GM18511 (cell line): ENCODE data around the gene ARG1.
"Not testable (repeated sequence)": the region's sequence is repeated elsewhere in the genome, so short reads cannot be mapped to it uniquely, and the experiment has no call there.

Experiments used
- ATAC-seq: cut with Tn5 transposase; IDR thresholded peaks from one replicate; pipeline ENCODE4 v1.9.1; 2021; ENCODE audit warnings: mild to moderate bottlenecking, moderate library complexity; ENCODE audit not compliant: unreplicated experiment

The ARG1 gene

DNA sequence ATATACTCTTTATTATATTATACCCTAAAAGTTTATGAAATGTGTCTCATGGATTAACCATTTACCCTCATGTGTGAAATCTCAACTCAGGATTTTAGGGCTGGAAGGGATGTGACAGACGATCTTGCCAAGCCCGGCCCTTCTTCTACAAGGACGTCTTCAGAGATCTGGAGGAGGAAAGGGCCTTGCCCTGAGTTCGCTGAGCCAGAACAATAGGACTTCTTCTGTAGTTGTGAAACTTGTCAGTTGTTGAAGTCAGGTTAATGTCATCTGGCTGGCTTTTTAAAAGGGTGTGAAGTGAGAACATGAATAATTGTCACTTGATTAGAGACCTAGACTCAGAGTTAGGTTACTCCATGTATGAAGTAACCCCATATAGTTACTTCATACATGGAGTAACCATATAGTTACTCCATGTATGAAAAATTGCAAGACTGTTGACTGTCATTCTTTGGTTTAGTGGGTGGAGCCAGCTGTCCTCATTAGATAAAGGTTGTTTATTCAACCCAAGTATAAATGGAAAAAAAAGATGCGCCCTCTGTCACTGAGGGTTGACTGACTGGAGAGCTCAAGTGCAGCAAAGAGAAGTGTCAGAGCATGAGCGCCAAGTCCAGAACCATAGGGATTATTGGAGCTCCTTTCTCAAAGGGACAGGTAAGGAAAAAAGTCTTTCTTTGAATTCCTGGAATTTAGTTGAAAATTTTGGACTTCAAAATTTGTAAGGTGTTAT is at the start of gene ARG1:
Gene ARG1, plus strand, starts transcription at position 541 of the 730 bp plus-strand sequence. Its CDS starts 57 bp downstream, at position 598.
- no peak for ATAC-seq

DNA sequence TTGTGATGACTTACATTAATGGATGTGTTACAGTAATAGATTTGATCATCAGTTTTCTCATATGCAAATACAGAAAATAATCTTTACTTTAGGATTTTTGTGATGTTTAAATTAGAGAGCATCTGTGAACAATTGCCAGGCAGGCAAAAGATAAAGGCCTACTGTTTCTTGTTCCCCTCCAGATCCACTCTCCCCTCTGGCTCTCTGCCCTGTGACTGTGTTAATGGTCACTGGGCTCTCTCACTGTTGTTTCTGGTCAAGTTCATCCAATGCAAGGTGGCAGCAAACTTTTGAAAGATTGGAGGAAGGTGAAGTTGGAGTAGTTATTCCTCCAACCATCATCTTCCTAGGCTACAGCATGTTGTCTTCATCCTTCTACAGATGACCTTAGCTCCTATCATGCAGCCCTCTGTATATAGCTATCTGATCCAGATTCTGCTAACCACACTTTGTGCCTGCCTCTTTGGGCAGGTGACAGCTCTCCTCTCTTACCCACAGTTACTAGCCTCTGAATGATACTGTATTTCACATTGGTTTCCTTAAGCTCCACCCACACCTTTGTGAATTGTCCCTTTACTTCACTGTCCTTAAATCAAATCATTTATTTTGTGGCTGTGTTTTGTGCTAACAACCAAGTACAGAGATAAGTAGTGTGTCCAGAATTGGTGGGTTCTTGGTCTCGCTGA is 48.9 kb upstream of the ARG1 start:
- ATAC-seq = no peak

DNA sequence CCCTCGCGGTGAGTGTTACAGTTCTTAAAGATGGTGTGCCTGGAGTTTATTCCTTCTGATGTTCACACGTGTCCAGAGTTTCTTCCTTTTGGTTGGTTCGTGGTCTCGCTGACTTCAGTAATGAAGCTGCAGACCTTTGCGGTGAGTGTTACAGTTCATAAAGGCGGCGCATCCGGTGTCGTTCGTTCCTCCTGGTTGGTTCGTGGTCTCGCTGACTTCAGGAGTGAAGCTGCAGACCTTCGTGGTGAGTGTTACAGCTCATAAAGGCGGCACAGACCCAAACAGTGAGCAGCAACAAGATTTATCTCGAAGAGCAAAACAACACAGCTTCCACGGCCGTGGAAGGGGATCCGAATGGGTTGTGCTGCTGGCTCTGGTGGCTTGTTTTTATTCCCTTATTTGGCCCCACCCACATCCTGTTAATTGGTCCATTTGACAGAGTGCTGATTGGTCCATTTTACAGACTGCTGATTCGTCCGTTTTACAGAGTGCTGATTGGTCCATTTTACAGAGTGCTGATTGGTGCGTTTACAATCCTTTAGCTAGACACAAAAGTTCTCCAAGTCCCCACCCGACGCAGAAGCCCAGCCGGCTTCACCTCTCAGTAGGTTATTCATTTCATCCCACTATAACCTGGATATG is 48.2 kb upstream of the ARG1 start:
- ATAC-seq = no peak

DNA sequence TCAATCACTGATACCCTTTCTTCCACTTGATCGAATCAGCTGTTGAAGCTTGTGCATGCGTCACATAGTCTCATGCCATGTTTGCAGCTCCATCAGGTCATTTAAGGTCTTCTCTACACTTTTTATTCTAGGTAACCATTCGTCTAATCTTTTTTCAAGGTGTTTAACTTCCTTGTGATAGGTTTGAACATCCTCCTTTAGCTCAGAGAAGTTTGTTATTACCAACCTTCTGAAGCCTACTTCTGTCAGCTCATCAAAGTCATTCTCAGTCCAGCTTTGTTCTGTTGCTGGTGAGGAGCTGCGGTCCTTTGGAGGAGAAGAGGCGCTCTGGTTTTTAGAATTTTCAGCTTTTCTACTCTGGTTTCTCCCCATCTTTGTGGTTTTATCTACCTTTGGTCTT is 42.1 kb upstream of the ARG1 start:
- ATAC-seq = not testable (repeated sequence)

DNA sequence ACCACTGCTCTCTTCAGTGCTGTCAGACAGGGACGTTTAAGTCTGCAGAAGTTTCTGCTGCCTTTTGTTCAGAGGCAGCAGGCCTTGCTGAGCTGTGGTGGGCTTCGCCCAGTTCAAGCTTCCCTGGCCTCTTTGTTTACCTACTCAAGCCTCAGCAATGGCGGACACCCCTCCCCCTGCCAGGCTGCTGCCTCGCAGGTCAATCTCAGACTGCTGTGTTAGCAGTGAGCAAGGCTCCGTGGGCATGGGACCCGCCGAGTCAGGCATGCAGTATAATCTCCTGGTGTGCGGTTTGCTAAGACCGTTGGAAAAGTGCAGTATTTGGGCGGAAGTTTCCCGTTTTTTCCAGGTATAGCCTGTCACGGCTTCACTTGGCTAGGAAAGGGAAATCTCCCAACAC is 41.3 kb upstream of the ARG1 start:
- not testable (repeated sequence) for ATAC-seq

DNA sequence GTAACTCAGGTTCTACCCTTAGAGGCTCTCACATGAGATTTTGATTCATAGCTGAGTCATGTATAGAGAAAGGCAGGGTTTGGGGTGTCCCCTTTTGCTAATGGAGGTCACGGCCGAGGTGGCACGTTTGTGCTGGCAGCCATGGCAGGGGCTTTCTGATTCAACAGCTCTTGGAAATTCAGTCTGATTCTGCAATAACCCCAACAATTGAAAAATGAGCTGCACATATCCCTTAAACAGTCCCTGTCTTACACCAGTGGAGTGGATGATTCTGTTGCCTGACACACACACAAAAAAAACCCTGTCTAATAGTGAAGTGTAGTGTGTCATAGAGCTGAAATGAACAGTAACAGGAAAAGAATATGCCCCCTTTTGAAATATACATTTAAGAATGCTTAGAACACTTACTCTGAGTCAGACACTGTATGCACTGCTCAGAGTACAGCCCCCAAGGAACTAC is 40.4 kb upstream of the ARG1 start:
- peak; percentile 95 for ATAC-seq

DNA sequence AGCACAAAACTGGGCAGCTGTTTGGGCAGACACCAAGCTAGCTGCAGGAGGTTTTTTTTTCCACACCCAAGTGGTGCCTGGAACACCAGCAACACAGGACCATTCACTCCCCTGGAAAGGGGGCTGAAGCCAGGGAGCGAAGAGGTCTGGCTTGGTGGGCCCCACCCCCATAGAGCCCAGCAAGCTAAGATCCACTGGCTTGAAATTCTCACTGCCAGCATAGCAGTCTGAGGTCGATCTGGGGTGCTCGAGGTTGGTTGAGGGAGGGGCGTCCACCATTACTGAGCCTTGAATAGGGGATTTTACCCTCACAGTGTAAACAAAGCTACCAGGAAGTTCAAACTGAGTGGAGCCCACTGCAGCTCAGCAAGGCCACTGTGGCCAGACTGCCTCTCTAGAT is 34.4 kb upstream of the ARG1 start:
- not testable (repeated sequence) for ATAC-seq

DNA sequence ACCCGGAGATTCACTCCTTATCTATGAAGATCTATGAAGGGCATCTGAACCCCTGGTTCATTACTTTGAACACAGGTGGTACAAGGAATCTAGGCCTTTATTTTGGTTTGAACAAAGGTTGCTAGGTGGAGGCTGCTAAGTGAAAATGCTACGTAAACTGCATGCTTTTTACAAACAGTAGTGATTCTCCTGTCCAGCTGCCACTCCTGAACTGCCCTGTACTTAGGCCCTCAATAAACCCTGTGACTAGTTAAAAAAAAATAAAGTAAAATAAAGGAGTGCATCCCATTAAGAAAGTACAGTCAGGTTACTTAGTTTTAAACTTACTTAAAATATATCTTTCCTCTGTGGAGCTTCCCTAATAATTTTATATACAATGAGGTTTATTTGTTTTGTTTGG is 27.7 kb upstream of the ARG1 start:
- no peak for ATAC-seq

DNA sequence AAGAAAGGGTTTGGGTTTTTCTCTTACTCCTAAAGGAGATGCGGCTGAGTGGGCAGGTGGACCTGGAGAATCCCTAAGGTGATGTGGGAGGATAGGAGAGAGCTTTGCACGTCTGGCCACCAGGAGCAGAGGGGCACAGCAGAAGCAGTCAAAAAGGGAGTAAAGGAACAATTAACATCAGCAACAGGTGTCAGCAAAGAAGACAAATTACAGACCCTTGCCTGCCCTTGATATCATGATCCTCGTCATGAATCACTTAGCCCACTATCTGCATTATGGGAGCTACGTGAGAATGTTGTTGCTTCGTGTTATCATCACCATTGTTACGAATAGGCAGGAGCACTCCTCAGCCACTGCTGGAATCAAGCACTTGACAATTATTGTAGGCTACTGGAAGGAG is 25.5 kb upstream of the ARG1 start:
- no peak for ATAC-seq

DNA sequence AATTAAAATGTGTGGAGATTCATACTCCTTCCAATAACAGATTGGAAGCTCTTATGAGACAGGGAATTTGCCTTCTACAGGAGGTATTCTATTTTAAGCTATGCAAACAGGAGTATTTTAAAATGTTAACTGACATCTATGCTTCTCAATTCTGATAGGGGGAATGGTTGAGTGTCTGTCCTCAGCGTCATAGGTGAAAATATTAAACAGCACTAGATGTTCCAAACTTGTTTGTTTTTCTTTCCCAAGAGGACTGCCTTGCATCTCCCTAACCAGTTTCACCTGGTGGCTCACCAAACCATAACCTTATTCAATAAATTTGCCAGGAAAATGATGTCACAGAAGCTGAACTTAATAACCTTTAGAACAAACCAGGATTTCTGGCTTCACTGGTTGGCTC is 24.6 kb upstream of the ARG1 start:
- ATAC-seq = no peak

DNA sequence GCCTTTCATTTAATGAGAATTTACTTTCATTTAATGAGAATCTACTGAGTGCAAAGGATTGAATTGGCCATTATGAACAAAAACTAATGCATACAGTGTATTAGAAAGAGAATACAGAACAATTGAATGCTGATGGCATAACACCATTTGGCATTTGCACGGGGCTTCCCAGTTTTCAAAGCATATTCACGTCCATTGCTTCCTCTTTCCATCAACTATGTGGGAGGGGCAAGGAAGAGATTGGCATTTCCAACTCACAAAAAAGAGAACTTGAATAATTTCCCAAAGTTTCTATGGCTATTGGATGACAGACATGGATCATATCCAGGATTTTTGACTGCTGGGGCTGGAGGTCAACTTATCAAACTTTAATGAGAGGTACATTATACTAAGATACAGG is 23.2 kb upstream of the ARG1 start:
- no peak for ATAC-seq

DNA sequence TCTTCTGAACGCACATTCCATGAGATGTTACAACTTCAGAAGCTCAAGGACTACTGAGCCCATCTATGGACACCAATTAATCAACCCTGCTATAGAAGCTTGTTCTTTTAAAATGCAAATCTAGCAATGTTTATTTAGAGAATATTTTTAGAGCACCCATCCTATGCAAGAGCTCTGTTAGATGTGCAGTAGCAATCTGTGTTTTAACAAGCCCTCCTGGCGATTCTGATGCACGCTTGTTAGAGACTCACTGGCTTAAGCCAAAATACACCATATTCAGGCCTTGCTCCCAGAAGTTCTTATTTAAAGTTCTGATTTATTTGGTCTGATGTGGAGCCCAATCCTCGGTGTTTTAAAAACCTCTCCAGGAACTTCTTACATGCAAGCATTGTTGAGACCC is 21.1 kb upstream of the ARG1 start:
- no peak for ATAC-seq

DNA sequence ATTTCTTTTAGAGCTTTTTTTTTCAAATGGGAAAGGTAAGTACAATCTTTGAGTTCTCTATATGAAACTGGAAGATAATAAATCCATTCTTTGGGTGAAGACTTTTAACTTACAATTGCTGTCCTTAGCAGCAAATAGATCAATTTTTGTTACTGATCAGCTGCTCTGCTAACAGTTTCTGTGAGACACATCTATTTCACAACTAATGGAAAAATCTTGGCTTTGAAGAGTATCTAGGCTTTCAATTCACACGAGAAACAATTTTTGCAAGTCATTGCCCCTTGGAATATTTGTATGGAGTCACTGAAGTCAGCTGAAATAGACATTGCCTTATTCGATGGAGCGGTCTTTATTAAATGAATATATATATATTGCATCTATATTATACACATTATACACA is 20.5 kb upstream of the ARG1 start:
- no peak for ATAC-seq

DNA sequence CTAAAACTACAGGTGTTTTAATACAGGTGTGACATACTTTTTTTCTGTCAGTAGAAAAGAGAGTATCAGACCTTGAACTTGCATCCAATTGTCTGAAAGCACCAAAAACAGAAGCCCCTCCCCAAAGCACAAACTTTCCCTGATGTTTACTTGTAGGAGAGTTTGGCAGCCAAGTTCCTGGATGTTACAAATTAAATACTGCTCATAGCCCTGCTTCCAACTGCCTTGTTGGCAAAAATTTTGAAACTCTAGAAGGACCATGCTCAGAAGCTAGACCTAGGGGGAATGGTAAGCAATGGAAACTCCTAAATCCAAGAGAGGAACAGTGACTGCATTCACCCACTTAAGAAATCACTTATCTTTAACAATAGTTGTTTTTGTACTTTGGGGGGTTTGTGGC is 17.0 kb upstream of the ARG1 start:
- no peak for ATAC-seq

DNA sequence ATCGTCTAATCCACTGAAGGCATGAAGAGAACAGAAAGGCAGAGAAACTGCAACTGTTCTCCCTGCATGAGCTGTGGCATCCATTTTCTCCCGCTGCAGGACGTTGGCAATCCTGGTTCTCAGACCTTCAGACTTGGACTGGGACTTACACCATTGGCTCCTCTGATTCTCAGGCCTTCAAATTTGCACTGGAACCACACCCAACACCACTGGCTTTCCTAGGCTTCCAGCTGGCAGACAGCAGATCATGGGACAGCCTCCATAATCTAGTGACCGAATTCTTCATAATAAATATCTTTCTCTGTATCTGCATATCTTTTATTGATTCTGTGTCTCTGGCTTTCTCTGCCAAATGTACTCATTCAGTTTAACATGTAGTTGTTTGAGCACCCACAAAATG is 14.1 kb upstream of the ARG1 start:
- no peak for ATAC-seq

DNA sequence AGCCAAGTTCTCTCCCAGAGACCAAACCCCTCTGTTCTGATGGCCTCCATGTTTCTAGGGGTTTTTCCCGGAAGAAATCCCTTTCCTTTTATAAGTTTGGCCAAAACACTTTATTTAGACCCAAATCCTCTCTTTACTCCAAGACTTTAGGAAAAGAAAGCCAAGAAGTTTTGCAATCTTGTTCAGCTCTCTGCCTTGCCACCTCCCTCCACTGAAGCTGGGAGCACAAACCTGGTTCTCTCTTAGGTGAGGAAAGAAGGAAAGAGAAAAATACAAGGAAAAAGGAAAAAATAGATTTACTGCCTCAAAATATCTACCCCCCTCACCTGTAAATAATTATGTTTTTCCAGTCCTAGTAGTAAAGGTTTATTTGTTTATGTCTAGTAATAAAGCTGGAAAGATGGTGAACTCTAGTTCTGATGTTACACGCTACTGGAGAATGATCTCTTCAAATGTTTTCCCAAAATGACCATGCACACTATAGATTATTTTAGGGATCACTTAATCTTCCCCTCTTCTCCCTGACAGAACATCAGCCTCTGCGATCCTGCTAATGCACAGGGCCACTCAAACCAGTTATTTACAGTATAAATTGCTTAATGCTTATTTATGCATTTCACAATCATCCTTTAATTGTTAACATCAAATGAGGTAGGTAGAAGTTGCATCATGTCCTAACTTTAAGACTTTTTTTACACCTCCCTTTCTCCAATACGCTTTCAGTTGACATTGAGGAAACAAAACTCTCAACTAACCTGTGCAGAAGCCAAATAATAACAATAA is 10.9 kb upstream of the ARG1 start:
- no peak for ATAC-seq

DNA sequence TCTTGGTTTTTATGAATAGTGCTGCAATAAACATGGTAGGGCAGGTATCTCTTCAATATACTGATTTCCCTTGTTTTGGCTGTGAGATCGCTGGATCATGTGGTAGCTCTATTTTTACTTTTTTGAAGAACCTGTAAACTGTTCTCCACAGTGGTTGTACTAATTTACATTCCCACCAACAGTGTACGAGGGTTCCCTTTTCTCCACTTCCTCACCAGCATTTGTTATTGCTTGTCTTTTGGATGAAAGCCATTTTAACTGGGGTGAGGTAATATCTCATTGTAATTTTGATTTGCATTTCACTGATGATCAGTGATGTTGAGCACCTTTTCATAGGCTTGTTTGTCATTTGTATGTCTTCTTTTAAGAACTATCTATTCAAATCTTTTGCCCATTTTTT is 8.0 kb upstream of the ARG1 start:
- ATAC-seq = no peak

DNA sequence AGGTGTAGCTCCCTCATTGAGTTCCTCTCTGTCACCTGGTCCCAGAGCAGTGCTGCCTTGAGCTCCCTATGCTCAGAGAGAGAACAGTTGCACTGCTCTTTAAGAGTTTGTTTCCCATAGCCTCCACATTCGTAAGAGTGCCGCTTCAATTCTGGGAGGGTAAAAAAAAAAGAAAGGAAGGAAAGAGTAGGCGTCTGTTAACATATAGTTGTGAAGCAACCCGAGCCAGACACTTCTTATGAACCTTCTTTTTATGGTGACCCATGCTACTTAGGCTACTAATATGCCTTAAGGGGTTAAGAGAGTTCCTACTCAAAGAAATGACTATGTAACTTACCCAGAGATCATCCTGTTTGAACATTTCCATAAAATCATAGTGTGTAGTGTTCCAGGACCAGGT is 4.3 kb upstream of the ARG1 start:
- ATAC-seq = no peak

DNA sequence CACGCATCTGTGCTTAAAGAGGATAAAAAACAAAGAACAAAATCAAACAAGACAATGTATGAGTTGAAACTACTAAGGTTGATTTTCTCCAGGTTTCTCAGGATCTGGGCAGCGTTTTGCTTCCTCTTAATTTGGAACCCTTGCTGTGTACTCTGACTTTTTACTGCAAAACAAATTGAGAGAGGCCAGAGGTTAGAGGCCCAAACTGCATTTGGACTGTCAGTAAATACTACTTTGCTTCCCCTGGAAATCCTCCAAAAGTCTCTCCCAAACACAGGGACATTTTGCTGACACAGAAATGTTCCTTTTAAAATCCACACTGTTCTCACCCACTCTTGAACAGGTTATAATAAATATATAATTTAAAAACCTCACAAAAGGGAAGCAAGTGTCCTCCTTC is 1.1 kb downstream of the ARG1 start:
- no peak for ATAC-seq

DNA sequence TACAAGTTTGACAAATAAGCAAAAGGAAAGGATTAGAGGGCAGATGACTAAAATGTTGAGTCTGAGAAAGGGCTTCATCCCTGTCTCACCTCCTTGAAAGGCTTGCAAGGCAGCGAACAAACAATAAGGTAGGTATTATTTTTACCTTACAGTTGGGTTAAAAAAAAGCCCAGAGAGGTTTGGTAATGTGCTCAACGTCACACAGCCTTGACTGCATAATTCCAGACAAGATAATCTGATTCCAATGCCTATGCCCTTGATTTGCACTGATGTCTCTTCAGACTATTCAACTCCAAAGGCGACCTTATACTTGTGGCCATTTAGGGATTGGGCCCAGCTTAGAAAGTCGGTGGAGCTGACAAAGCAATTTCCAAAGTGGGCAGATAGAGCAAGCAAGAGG is 1.7 kb downstream of the ARG1 start:
- ATAC-seq = no peak

DNA sequence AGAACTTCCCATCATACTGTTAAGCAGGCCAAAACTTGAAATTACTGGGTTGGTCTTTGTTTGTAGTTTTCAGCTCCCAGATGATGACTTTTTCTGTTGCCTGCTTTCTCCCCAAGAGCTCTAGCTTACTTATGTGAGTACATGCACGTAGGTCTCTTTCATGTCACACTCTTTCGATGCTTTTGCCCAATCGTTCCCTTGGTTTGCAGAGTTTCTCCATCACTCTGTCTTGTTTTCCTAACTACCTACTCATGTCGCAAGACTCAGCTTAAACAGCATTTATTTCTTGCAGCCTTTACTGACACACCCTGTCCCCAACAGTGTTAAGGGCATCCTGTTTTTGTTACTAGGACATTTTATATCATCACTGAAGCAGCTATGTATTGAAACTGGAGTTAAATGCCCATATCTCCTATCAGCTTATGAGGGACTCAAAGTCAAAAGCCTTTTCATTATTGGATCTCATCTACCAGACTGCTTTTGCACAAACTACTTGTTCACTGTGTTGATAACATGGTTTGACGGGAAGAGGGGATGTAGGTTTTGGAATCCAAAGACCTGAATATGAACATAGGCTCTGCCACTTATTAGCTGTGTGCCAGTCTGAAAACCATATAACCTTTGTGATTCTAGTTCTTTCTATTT is 2.9 kb downstream of the ARG1 start:
- no peak for ATAC-seq
